Suprapubic skin (tissue), 4 donors: ENCODE results near the gene LOXHD1.

Source experiments
- POLR2A ChIP-seq, 2 donors: fragments of 450-650 bp; IDR thresholded peaks; one replicate each; pipeline ENCODE4 v1.6.1; 2017; ENCODE audit warnings: antibody characterized with exemption in 2 of 2, mild to moderate bottlenecking in 2 of 2, moderate library complexity in 2 of 2
- POLR2AphosphoS5 ChIP-seq, 3 donors: sonication (generic); formaldehyde crosslinking; IDR thresholded peaks; one replicate each; pipeline ENCODE4 v1.6.1; 2017; ENCODE audit warnings: antibody characterized with exemption in 3 of 3

DNA sequence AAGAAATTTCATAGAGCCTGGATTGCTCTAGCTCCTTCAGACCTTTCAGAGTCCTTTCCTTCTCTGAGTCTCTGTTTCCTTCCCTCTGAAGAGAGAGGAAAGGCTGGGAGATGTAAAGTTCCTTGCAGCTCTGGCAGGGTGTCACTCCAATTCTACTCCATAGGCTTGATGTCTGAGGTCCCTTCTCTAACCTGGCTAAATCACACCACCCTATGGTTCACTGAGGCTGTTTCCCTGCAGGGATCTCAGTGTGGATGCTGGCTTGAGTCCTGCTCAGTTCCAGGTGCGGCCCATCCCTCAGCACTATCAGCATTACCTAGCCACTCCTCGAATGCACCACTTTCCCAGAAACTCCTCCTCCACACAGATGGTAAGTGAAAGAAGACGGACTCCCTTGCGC, 209.7 kb downstream of the LOXHD1 start:
- TF ChIP-seq POLR2AphosphoS5 (IDR thresholded peaks at IDR 0.05) = no peak
- no peak for TF ChIP-seq POLR2A (IDR thresholded peaks at IDR 0.05)
